Loucy (cell line): Measurements from ENCODE around the gene TTC39B.

Source experiments
- H2AFZ ChIP-seq: fragments of 200-600 bp; sonication (generic); 2 replicates; pipeline ENCODE4 v1.6.0; 2016; ENCODE audit warnings: antibody characterized with exemption, mild to moderate bottlenecking, low read length, moderate library complexity
- H3F3A ChIP-seq: fragments of 200-600 bp; 2 replicates; pipeline ENCODE4 v1.6.0; 2016; ENCODE audit warnings: antibody characterized with exemption, low read depth, mild to moderate bottlenecking
- H3K27me3 ChIP-seq: fragments of 200-600 bp; sonication (generic); 2 replicates; pipeline ENCODE4 v1.6.1; 2014; ENCODE audit warnings: low read length, mild to moderate bottlenecking; ENCODE audit not compliant: insufficient read depth, poor library complexity, severe bottlenecking
- H3K36me3 ChIP-seq: fragments of 200-600 bp; sonication (generic); 2 replicates; pipeline ENCODE4 v1.6.1; 2016; ENCODE audit warnings: low read length; ENCODE audit not compliant: insufficient read depth
- H3K4me1 ChIP-seq: fragments of 200-600 bp; sonication (generic); 2 replicates; pipeline ENCODE4 v1.5.1; 2014; ENCODE audit warnings: low read length, mild to moderate bottlenecking; ENCODE audit not compliant: insufficient read depth, poor library complexity, severe bottlenecking
- H3K4me2 ChIP-seq: fragments of 200-600 bp; sonication (generic); 2 replicates; pipeline ENCODE4 v1.6.0; 2014; ENCODE audit warnings: antibody characterized with exemption, low read length, low read depth, mild to moderate bottlenecking; ENCODE audit not compliant: poor library complexity, severe bottlenecking
- H3K4me3 ChIP-seq: fragments of 200-600 bp; sonication (generic); 2 replicates; pipeline ENCODE4 v1.5.1; 2014; ENCODE audit warnings: low read length, mild to moderate bottlenecking, mixed read lengths; ENCODE audit not compliant: poor library complexity, severe bottlenecking
- H3K79me2 ChIP-seq: fragments of 200-600 bp; sonication (generic); 2 replicates; pipeline ENCODE4 v1.6.1; 2014; ENCODE audit warnings: low read length; ENCODE audit not compliant: insufficient read depth
- H3K9ac ChIP-seq: fragments of 200-600 bp; sonication (generic); 2 replicates; pipeline ENCODE4 v1.6.0; 2014; ENCODE audit warnings: mild to moderate bottlenecking, low read depth, low read length, moderate library complexity; ENCODE audit not compliant: poor library complexity, severe bottlenecking
- H3K9me2 ChIP-seq: fragments of 200-600 bp; sonication (generic); replicated peaks from 2 replicates; pipeline ENCODE4 v1.6.1; 2016; ENCODE audit warnings: low read depth, low read length, mixed read lengths
- H3K9me3 ChIP-seq: fragments of 200-600 bp; sonication (generic); 2 replicates; pipeline ENCODE4 v1.6.1; 2014; ENCODE audit warnings: mild to moderate bottlenecking, antibody characterized with exemption, low read length, low read depth; ENCODE audit not compliant: insufficient read depth
- H4K20me1 ChIP-seq: fragments of 200-600 bp; sonication (generic); 2 replicates; pipeline ENCODE4 v1.6.0; 2014; ENCODE audit warnings: antibody characterized with exemption, low read length, mild to moderate bottlenecking; ENCODE audit not compliant: insufficient read depth, poor library complexity, severe bottlenecking
- CTCF ChIP-seq: fragments of 200-600 bp; sonication (generic); conservative IDR thresholded peaks from 2 replicates; pipeline ENCODE4 v1.5.1; 2014; ENCODE audit warnings: mild to moderate bottlenecking, antibody characterized with exemption, low read length
- EZH2phosphoT487 ChIP-seq: fragments of 200-600 bp; IDR thresholded peaks from 2 replicates; pipeline ENCODE4 v1.6.1; 2018; ENCODE audit warnings: antibody characterized with exemption, mild to moderate bottlenecking, moderate library complexity, borderline replicate concordance

Gene TTC39B

GRCh38 chr9:15156241-15156640 is 150.8 kb downstream of the TTC39B start:
- Histone ChIP-seq H2AFZ (peak overlapping the region; percentile 9; the same call in 1 of the 2 replicates), H3K36me3 (no peaks in the 10 kb centered on the region), H3K4me2 (no peak overlapping the region), H3K4me1 (no peaks in the 10 kb centered on the region), H3K4me3 (no peak overlapping the region), H3K9ac (no peak overlapping the region), H3F3A (no peaks in the 10 kb centered on the region), H4K20me1 (no peaks in the 10 kb centered on the region), H3K79me2 (no peaks in the 10 kb centered on the region), H3K27me3 (no peaks in the 10 kb centered on the region), H3K9me3 (no peaks in the 10 kb centered on the region), H3K9me2 (no peaks in the 10 kb centered on the region)
- TF ChIP-seq CTCF: no peak
- no peak for TF ChIP-seq EZH2phosphoT487

- no peaks in the 10 kb centered on the region for H3K36me3 ChIP-seq
- no peak overlapping the region for H3K9ac ChIP-seq
- no peaks in the 10 kb centered on the region for H3F3A ChIP-seq
- H4K20me1 ChIP-seq: no peaks in the 10 kb centered on the region
- 0 out of 2 replicates have a peak overlapping the region, but pooled peaks have one; percentile 9 for H2AFZ ChIP-seq
- H3K27me3 ChIP-seq: no peaks in the 10 kb centered on the region
- peaks cover under 1% of the 10 kb centered on the region for H3K4me1 ChIP-seq
- no peaks in the 10 kb centered on the region for H3K9me3 ChIP-seq
- no peaks in the 10 kb centered on the region for H3K79me2 ChIP-seq
- H3K4me2 ChIP-seq: no peak overlapping the region
- no peaks in the 10 kb centered on the region for H3K9me2 ChIP-seq
- no peak for TF ChIP-seq CTCF
- TF ChIP-seq EZH2phosphoT487: no peak
- H3K4me3 ChIP-seq: no peak overlapping the region
These were observed 151.2 kb downstream of the TTC39B start for GRCh38 chr9:15155826-15156225.

- H3K27me3 ChIP-seq: no peaks in the 10 kb centered on the region
- no peaks in the 10 kb centered on the region for H4K20me1 ChIP-seq
- no peak overlapping the region for H3K4me3 ChIP-seq
- TF ChIP-seq CTCF: no peak
- TF ChIP-seq EZH2phosphoT487: no peak
- peaks cover 5% of the 10 kb centered on the region for H3K4me1 ChIP-seq
- H3F3A ChIP-seq: no peaks in the 10 kb centered on the region
- no peak overlapping the region for H3K9ac ChIP-seq
- H3K4me2 ChIP-seq: no peak overlapping the region
- no peaks in the 10 kb centered on the region for H3K36me3 ChIP-seq
- no peaks in the 10 kb centered on the region for H3K79me2 ChIP-seq
- no peaks in the 10 kb centered on the region for H3K9me2 ChIP-seq
- no peaks in the 10 kb centered on the region for H3K9me3 ChIP-seq
- no peak overlapping the region for H2AFZ ChIP-seq
These were observed 151.7 kb downstream of the TTC39B start for GRCh38 chr9:15155323-15155722.
